ELF-1 (cell line): ENCODE data around the gene OR4M1.
"Not testable (repeated sequence)": the region's sequence is repeated elsewhere in the genome, so short reads cannot be mapped to it uniquely, and the experiment has no call there.

Experiments used
- DNase-seq: peaks from one replicate; pipeline ENCODE4 v3.0.0-alpha.2; 2016; ENCODE audit warnings: low read depth, low spot score

OR4M1 gene

DNA sequence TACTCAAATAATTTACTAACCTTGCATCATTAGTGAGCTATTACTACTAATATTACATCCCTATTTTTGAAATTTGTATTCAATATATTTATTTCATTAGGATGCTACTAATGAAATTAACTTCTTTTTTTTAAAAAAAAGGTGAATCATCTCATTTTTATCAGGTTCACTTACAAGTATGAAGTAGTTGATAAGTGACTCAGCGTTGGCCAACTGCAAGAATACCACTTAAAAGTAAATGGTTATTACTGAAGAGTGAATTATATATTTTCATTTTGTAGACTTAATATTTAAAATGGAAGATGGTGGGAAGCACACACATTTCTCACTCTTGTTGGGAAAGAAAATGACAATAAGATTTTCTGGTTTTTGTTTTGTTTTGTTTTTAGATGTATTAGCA lies 49.9 kb downstream of the OR4M1 start:
- DNase-seq: no peak

DNA sequence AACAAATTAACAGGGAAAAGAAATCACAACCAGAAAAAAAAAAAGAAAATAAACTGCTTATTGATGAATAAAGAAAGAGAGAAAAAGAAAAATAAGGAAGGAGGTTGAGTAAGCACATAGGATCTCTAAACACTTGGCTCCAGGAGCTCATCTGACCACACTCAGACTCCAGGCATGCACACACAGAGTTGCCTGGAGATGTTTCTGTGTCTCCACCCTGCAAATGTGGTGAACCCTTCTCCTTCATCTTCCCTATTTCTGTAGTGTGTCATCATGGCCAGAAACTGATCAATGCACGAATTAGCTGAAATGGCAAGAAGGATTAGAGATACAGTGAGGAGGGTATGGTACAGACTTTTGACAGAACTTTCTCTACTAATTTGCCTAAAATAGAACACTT lies 50.5 kb downstream of the OR4M1 start:
- no peak for DNase-seq

DNA sequence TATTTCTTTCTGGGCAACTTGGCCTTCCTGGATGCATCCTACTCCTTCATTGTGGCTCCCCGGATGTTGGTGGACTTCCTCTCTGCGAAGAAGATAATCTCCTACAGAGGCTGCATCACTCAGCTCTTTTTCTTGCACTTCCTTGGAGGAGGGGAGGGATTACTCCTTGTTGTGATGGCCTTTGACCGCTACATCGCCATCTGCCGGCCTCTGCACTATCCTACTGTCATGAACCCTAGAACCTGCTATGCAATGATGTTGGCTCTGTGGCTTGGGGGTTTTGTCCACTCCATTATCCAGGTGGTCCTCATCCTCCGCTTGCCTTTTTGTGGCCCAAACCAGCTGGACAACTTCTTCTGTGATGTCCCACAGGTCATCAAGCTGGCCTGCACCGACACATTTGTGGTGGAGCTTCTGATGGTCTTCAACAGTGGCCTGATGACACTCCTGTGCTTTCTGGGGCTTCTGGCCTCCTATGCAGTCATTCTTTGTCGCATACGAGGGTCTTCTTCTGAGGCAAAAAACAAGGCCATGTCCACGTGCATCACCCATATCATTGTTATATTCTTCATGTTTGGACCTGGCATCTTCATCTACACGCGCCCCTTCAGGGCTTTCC lies 54.4 kb downstream of the OR4M1 start:
- not testable (repeated sequence) for DNase-seq

DNA sequence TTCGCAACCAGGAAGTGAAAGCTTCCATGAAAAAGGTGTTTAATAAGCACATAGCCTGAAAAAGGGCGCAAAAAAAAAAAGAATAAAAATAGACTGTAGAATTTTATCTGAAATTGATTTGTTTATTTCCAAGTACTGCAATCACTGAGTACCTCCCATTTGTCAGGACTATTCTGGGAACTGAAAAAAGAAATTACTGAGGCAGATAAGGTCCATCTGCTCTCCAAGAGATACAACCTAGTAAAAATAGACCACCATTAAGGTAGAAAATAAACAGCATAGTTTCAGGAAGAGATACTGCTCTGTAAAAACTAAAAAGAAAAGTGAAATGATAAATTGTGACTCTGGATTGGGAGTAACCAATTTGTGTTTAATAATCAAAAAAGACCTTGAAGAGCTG lies 55.0 kb downstream of the OR4M1 start:
- no peak for DNase-seq
